Measurements from ENCODE around the gene THSD7B.

- TF ChIP-seq YY1 (IDR thresholded peaks at IDR 0.05; ENCODE audit: insufficient read depth, insufficient read length), result no peak
- TF ChIP-seq SUZ12 (IDR thresholded peaks at IDR 0.05; ENCODE audit: extremely low read depth, insufficient read depth, insufficient read length), result no peak
Measured at GRCh38 chr2:136736236-136736635, 29.1 kb upstream of the THSD7B start.
